Measurements from ENCODE around the gene SIGLEC9. TPM values are rescaled to one million over a fixed set of nuclear protein-coding genes. Genes with fewer than 3 reads are reported as not detected.

SIGLEC9 gene
- total RNA-seq: not detected in 2 replicates

DNA sequence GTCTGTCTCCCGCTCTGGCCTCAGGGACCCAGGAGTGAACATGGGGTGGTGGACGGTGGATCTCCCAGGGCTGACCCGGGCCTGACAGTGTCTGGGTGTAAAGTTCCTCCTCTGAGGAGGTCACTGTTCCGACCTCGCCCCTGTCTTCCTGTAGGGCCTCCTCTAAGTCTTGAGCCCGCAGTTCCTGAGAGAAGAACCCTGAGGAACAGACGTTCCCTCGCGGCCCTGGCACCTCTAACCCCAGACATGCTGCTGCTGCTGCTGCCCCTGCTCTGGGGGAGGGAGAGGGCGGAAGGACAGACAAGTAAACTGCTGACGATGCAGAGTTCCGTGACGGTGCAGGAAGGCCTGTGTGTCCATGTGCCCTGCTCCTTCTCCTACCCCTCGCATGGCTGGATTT is at the start of gene SIGLEC9:
Gene SIGLEC9, plus strand, starts transcription at position 178 of the 400 bp plus-strand sequence. Its CDS starts 69 bp downstream, at position 247.

DNA sequence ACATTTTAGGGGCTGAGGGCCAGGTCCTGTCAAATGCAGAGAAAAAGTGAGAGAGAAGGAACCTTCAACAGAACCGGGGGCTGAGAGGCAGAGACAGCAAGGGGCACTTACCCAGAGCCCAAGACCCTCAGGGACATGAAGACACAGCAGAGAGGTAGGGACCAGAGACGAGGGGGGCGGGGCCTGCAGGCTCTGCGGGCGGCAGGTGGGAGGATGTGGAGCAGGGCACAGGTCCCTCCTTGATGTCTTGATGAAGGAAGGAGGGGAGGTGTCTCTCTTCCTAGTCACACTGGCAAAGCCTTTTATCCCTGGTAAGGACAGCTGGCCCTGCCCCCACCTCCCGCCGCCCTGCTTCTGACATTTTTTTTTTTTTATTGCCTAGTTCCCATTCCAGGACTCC is 42.1 kb upstream of the SIGLEC9 start, which contains the start of gene KLK14:
Gene KLK14, minus strand, starts transcription at position 277 of the 400 bp plus-strand sequence. Its CDS starts 273 bp downstream, at position 4.

DNA sequence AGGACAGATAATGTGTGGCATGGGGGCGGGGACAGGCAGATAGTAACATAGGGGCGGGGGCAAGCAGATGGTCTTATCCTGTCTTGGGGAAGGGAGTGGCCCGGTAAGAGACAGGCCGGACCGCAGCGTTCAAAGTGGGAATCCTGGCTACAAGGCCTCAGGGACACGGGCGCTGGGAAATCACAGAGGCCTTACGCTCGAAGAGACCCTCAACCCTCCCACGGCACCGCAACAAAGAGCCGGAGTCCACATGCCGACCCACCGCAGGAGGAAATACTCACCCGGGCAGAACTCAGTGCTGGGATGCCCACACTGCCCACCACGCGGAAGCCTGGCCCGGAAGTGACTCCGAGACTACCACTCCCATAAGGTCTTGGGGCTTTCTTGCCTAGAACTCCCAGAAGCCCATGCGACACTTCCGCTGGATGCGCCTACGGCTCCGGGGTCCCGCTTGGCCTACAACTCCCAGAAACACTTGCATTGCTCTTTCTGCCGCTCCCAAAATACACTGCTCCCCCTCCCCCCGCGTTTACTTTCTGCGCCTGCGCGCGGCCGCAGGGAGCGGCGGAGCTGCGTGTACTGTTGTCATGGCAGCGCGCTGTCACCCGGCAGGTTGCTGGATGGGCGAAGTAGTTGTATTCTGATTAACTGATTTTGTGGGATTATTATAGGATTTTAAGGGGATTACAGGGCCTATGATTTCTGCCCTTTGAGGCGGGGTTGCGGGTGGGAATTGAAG is 16.5 kb upstream of the SIGLEC9 start, which contains the start of gene CTU1:
Gene CTU1, minus strand, starts transcription at position 344 of the 739 bp plus-strand sequence. CDS start 3,840 bp downstream, outside the sequence.

DNA sequence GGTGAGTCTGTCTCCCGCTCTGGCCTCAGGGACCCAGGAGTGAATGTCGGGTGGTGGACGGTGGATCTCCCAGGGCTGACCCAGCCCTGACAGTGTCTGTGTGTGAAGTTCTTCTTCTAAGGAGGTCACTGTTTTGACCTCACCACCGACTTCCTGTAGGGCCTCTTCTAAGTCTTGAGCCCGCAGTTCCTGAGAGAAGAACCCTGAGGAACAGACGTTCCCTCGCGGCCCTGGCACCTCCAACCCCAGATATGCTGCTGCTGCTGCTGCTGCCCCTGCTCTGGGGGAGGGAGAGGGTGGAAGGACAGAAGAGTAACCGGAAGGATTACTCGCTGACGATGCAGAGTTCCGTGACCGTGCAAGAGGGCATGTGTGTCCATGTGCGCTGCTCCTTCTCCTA is 17.4 kb downstream of the SIGLEC9 start, which contains the start of gene SIGLEC7:
Gene SIGLEC7, plus strand, starts transcription at position 183 of the 400 bp plus-strand sequence. Its CDS starts 69 bp downstream, at position 252.

Other genes with a start within 250 kb of the SIGLEC9 start
- gene KLK4, start 213.5 kb upstream of the SIGLEC9 start, total RNA-seq: not detected in 2 replicates
- gene KLK5, start 171.9 kb upstream of the SIGLEC9 start, total RNA-seq: not detected in 2 replicates
- gene KLK6, start 155.3 kb upstream of the SIGLEC9 start, total RNA-seq: not detected in 2 replicates
- gene KLK7, start 141.0 kb upstream of the SIGLEC9 start, total RNA-seq: not detected in 2 replicates
- not detected in 2 replicates for gene KLK8, start 123.3 kb upstream of the SIGLEC9 start, total RNA-seq
- gene KLK10, start 105.2 kb upstream of the SIGLEC9 start, total RNA-seq: not detected in 2 replicates
- gene KLK11, start 98.3 kb upstream of the SIGLEC9 start, total RNA-seq: not detected in 2 replicates
- not detected in 2 replicates for gene KLK12, start 89.9 kb upstream of the SIGLEC9 start, total RNA-seq
- gene KLK13, start 59.8 kb upstream of the SIGLEC9 start, total RNA-seq: not detected in 2 replicates
- gene KLK14, start 42.0 kb upstream of the SIGLEC9 start, total RNA-seq: not detected in 2 replicates
- 3.4 and 3.5 TPM in 2 replicates for gene CTU1, start 16.5 kb upstream of the SIGLEC9 start, total RNA-seq
- not detected in 2 replicates for gene SIGLEC7, start 17.4 kb downstream of the SIGLEC9 start, total RNA-seq
- not detected in 2 replicates for gene CD33, start 100.2 kb downstream of the SIGLEC9 start, total RNA-seq
- gene SIGLECL1, start 126.2 kb downstream of the SIGLEC9 start, total RNA-seq: not detected in 2 replicates
- gene IGLON5, start 186.7 kb downstream of the SIGLEC9 start, total RNA-seq: not detected in 2 replicates
- 0.25 and 0.26 TPM in 2 replicates for gene VSIG10L, start 217.2 kb downstream of the SIGLEC9 start, total RNA-seq
- gene ETFB, start 241.5 kb downstream of the SIGLEC9 start, total RNA-seq: 121 and 171 TPM in 2 replicates
- not detected in 2 replicates for gene CLDND2, start 244.1 kb downstream of the SIGLEC9 start, total RNA-seq
- not detected in 2 replicates for gene NKG7, start 247.7 kb downstream of the SIGLEC9 start, total RNA-seq

Measured in aortic smooth muscle cell (primary cell).